Measurements from ENCODE around the gene CCDC177.

The CCDC177 gene

DNA sequence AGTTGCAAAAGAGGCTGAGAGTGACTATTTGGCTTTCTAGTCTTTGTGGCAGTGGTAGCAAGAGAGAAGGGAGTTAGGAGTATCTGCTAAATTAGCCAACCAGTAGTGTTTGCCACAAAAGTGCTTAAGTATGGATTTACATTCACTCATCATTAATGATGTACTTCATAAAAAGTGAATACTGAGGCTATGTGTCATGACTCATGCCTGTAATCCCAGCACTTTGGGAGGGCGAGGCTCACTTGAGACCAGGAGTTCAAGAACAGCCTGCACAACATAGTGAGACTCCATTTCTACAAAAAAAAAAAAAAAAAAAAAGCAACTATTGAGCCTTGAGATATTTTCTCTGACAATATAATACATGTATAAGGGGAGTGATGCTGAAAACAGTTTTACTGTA, 36.8 kb downstream of the CCDC177 start:
- TF ChIP-seq EZH2phosphoT487 (conservative IDR thresholded peaks at IDR 0.05; ENCODE audit: low read length) (no peak), CTCF (IDR thresholded peaks at IDR 0.05; ENCODE audit: insufficient read depth, low read length, poor library complexity, severe bottlenecking) (no peak)
- Histone ChIP-seq H3K79me2 (ENCODE audit: insufficient read depth, low read length) (no peaks in the 10 kb centered on the region), H4K20me1 (ENCODE audit: low read depth, low read length) (no peaks in the 10 kb centered on the region), H3K9me3 (ENCODE audit: insufficient read depth, low read length) (no peaks in the 10 kb centered on the region), H3K9ac (ENCODE audit: low read length) (no peak overlapping the region), H3K4me2 (ENCODE audit: low read depth, low read length, poor library complexity, severe bottlenecking) (no peak overlapping the region), H3F3A (ENCODE audit: insufficient read depth) (no peaks in the 10 kb centered on the region), H3K9me2 (replicated peaks; ENCODE audit: insufficient read depth, low read length) (no peaks in the 10 kb centered on the region), H3K36me3 (ENCODE audit: low read length) (no peaks in the 10 kb centered on the region), H3K27me3 (ENCODE audit: low read length) (no peaks in the 10 kb centered on the region), H3K4me3 (ENCODE audit: insufficient read depth, low read length, poor library complexity, severe bottlenecking) (no peak overlapping the region), H3K27ac (ENCODE audit: low read depth, low read length) (no peak overlapping the region), H2AFZ (ENCODE audit: low read depth, low read length, severe bottlenecking) (no peak overlapping the region)

DNA sequence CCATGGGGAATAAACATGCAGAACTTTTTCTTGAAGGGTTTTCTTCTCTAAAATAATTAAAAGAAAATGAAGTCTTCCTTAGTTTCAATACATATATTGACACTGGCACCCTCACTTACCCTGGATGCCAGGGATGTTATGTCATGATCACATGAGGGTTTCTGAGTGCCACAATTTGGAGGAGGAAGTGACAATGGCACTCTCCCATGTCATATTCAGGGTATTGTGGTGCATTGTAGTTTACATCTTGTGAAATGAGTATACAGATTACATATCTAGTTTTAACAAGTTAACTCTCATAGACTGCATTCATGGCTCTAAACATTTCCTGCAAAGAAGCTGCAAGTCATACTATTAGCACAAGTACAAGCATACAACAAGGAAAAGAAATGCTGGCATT, 37.7 kb downstream of the CCDC177 start:
- Histone ChIP-seq H3K36me3 (ENCODE audit: low read length) (no peaks in the 10 kb centered on the region), H3K9me2 (replicated peaks; ENCODE audit: insufficient read depth, low read length) (no peaks in the 10 kb centered on the region), H3K27ac (ENCODE audit: low read depth, low read length) (no peak overlapping the region), H2AFZ (ENCODE audit: low read depth, low read length, severe bottlenecking) (no peak overlapping the region), H3K9me3 (ENCODE audit: insufficient read depth, low read length) (no peaks in the 10 kb centered on the region), H3F3A (ENCODE audit: insufficient read depth) (no peaks in the 10 kb centered on the region), H3K79me2 (ENCODE audit: insufficient read depth, low read length) (no peaks in the 10 kb centered on the region), H3K27me3 (ENCODE audit: low read length) (no peaks in the 10 kb centered on the region), H4K20me1 (ENCODE audit: low read depth, low read length) (no peaks in the 10 kb centered on the region), H3K9ac (ENCODE audit: low read length) (no peak overlapping the region), H3K4me3 (ENCODE audit: insufficient read depth, low read length, poor library complexity, severe bottlenecking) (no peak overlapping the region), H3K4me2 (ENCODE audit: low read depth, low read length, poor library complexity, severe bottlenecking) (no peak overlapping the region)
- TF ChIP-seq CTCF (IDR thresholded peaks at IDR 0.05; ENCODE audit: insufficient read depth, low read length, poor library complexity, severe bottlenecking) (no peak), EZH2phosphoT487 (conservative IDR thresholded peaks at IDR 0.05; ENCODE audit: low read length) (no peak)

DNA sequence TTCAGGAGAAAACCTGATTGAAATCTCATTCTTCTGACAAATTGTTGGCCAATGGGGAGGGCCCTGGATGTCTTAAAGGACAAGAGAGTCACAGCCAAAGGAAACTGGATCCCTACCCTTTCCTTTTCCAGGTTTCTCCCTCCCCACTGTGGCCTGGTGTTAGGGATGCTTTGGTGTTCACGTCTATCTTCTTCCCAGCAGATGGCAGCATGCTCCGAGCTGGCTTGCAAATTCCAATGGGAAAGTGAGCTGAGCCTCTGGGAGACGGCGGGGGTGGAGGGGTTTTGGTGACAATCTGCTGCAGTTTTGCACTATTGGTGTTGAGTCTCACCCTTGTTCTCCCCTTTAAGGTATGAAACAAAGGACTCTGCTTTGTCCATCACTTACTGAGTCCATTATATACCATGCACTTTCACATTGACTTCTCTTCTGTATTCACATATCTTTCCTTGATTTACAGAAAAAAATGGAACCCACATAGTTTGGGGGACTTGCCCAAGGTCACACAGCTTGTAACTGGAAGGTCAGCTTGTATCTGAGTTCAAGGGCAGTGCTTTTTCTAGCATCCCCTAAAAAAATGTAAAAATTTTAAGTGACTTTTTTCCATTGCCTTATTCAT, 39.3 kb downstream of the CCDC177 start:
- Histone ChIP-seq H3K4me3 (ENCODE audit: insufficient read depth, low read length, poor library complexity, severe bottlenecking) (no peak overlapping the region), H3F3A (ENCODE audit: insufficient read depth) (no peaks in the 10 kb centered on the region), H3K79me2 (ENCODE audit: insufficient read depth, low read length) (no peaks in the 10 kb centered on the region), H2AFZ (ENCODE audit: low read depth, low read length, severe bottlenecking) (no peak overlapping the region), H3K9me3 (ENCODE audit: insufficient read depth, low read length) (no peaks in the 10 kb centered on the region), H3K27ac (ENCODE audit: low read depth, low read length) (no peak overlapping the region), H3K36me3 (ENCODE audit: low read length) (no peaks in the 10 kb centered on the region), H3K4me2 (ENCODE audit: low read depth, low read length, poor library complexity, severe bottlenecking) (no peak overlapping the region), H4K20me1 (ENCODE audit: low read depth, low read length) (no peaks in the 10 kb centered on the region), H3K9ac (ENCODE audit: low read length) (no peak overlapping the region), H3K27me3 (ENCODE audit: low read length) (no peaks in the 10 kb centered on the region), H3K9me2 (replicated peaks; ENCODE audit: insufficient read depth, low read length) (no peaks in the 10 kb centered on the region)
- TF ChIP-seq CTCF (IDR thresholded peaks at IDR 0.05; ENCODE audit: insufficient read depth, low read length, poor library complexity, severe bottlenecking): peak; percentile 36
- no peak for TF ChIP-seq EZH2phosphoT487 (conservative IDR thresholded peaks at IDR 0.05; ENCODE audit: low read length)

Measured in SU-DHL-6 (cell line).